IMR-90 (cell line): Measurements from ENCODE around the gene MYOF. TPM values are rescaled to one million over a fixed set of nuclear protein-coding genes. Genes with fewer than 3 reads are reported as not detected.

Source experiments
- ATAC-seq: fragments of 200-7000 bp; cut with Tn5 transposase; 2 replicates; pipeline ENCODE4 v1.9.1; 2020; ENCODE audit warnings: low read depth, mild to moderate bottlenecking, moderate library complexity
- BruUV-seq: library from RNA; stranded (reverse); fragments of 400-500 nt; replicated peaks from 2 replicates; lab custom pipeline; 2021; lab: Mats Ljungman, UMichigan
- CTCF ChIA-PET: fragments of 300-600 bp; formaldehyde crosslinking; extraction: SDS; loops from one replicate; lab custom pipeline; 2021; ENCODE audit warnings: antibody characterized with exemption; lab: Yijun Ruan, JAX
- POLR2A ChIA-PET: fragments of 300-600 bp; sonication (Branson Sonifier 250); formaldehyde crosslinking; loops from one replicate; lab custom pipeline; 2022; ENCODE audit warnings: antibody characterized with exemption; ENCODE audit not compliant: unreplicated experiment; lab: Charles Lee
- DNase-seq: peaks from one replicate; pipeline ENCODE4 v3.0.0; 2013
- H2AFZ ChIP-seq: replicated peaks from 2 replicates; pipeline ENCODE3; 2013; ENCODE audit warnings: low read length, mild to moderate bottlenecking; ENCODE audit not compliant: poor library complexity
- H2AK5ac ChIP-seq: 2 replicates; pipeline ENCODE4 v1.6.1; 2013; ENCODE audit warnings: low read depth, low read length, inconsistent platforms
- H2AK9ac ChIP-seq: replicated peaks from 2 replicates; pipeline ENCODE3; 2013; ENCODE audit warnings: mild to moderate bottlenecking, low read depth, low read length, moderate library complexity; ENCODE audit not compliant: poor library complexity
- H2BK120ac ChIP-seq: 2 replicates; pipeline ENCODE4 v1.6.1; 2013; ENCODE audit warnings: low read depth, low read length, inconsistent platforms
- H2BK15ac ChIP-seq: 3 replicates; pipeline ENCODE4 v1.6.1; 2013; ENCODE audit warnings: low read depth, low read length, inconsistent platforms
- H2BK20ac ChIP-seq: 2 replicates; pipeline ENCODE4 v1.6.1; 2013; ENCODE audit warnings: low read depth, mild to moderate bottlenecking, inconsistent platforms, low read length, moderate library complexity
- H2BK5ac ChIP-seq: 2 replicates; pipeline ENCODE4 v1.6.1; 2013; ENCODE audit warnings: mild to moderate bottlenecking, low read depth, low read length, inconsistent platforms; ENCODE audit not compliant: poor library complexity, severe bottlenecking
- H3K14ac ChIP-seq: replicated peaks from 2 replicates; pipeline ENCODE4 v1.6.1; 2013; ENCODE audit warnings: low read depth, low read length, inconsistent platforms
- H3K18ac ChIP-seq: 2 replicates; pipeline ENCODE4 v1.6.1; 2013; ENCODE audit warnings: low read depth, low read length, control low read depth
- H3K23ac ChIP-seq: 2 replicates; pipeline ENCODE4 v1.6.1; 2013; ENCODE audit warnings: low read depth, low read length, inconsistent platforms
- H3K27ac ChIP-seq: 2 replicates; pipeline ENCODE4 v1.5.1; 2013; ENCODE audit warnings: mild to moderate bottlenecking, control low read depth, low read length; ENCODE audit not compliant: insufficient read depth
- H3K27me3 ChIP-seq: 2 replicates; pipeline ENCODE4 v1.6.1; 2013; ENCODE audit warnings: low read length; ENCODE audit not compliant: control insufficient read depth, insufficient read depth
- H3K36me3 ChIP-seq: 2 replicates; pipeline ENCODE4 v1.6.1; 2013; ENCODE audit warnings: low read length, mixed read lengths; ENCODE audit not compliant: control insufficient read depth, insufficient read depth
- H3K4ac ChIP-seq: 2 replicates; pipeline ENCODE4 v1.6.1; 2013; ENCODE audit warnings: low read depth, low read length, inconsistent platforms
- H3K4me1 ChIP-seq: 2 replicates; pipeline ENCODE4 v1.6.1; 2013; ENCODE audit warnings: low read length, mixed read lengths; ENCODE audit not compliant: control insufficient read depth, insufficient read depth
- H3K4me2 ChIP-seq: 2 replicates; pipeline ENCODE4 v1.6.1; 2013; ENCODE audit warnings: low read depth, mild to moderate bottlenecking, control low read depth, low read length, moderate library complexity
- H3K4me3 ChIP-seq: 2 replicates; pipeline ENCODE4 v1.5.1; 2013; ENCODE audit warnings: low read depth, mild to moderate bottlenecking, control low read depth, low read length, moderate library complexity; ENCODE audit not compliant: insufficient read depth
- H3K56ac ChIP-seq: 2 replicates; pipeline ENCODE4 v1.6.1; 2013; ENCODE audit warnings: low read length, inconsistent platforms; ENCODE audit not compliant: insufficient read depth; ENCODE audit errors: extremely low read depth
- H3K79me1 ChIP-seq, 2 experiments: 2 replicates each; pipeline ENCODE4 v1.6.1; 2013; ENCODE audit warnings: low read length in 2 of 2, inconsistent platforms in 1 of 2, low read depth in 1 of 2
- H3K9ac ChIP-seq: 2 replicates; pipeline ENCODE4 v1.6.1; 2013; ENCODE audit warnings: low read depth, low read length, control low read depth
- H3K9me1 ChIP-seq: 2 replicates; pipeline ENCODE4 v1.6.1; 2013; ENCODE audit warnings: low read length, inconsistent platforms; ENCODE audit not compliant: insufficient read depth
- H3K9me3 ChIP-seq: 2 replicates; pipeline ENCODE4 v1.6.1; 2013; ENCODE audit warnings: low read length; ENCODE audit not compliant: control insufficient read depth, insufficient read depth
- H4K20me1 ChIP-seq: 2 replicates; pipeline ENCODE4 v1.6.1; 2013; ENCODE audit warnings: low read length, inconsistent platforms; ENCODE audit not compliant: insufficient read depth
- H4K5ac ChIP-seq: 2 replicates; pipeline ENCODE4 v1.6.1; 2013; ENCODE audit warnings: mild to moderate bottlenecking, low read depth, low read length, control low read depth
- H4K8ac ChIP-seq, 2 experiments: 2 replicates each; pipeline ENCODE4 v1.6.1; 2013; ENCODE audit warnings: low read depth in 2 of 2, low read length in 2 of 2, control low read depth in 1 of 2, inconsistent platforms in 1 of 2
- H4K91ac ChIP-seq: 2 replicates; pipeline ENCODE4 v1.6.1; 2013; ENCODE audit warnings: low read depth, low read length, inconsistent platforms; ENCODE audit not compliant: insufficient read depth
- CHD1 ChIP-seq: IDR thresholded peaks from 2 replicates; pipeline ENCODE4 v1.6.1; 2012; ENCODE audit warnings: low read depth, low read length, improper control_type of control experiment
- FOS ChIP-seq: fragments of 150-350 bp; IDR thresholded peaks from 2 replicates; pipeline ENCODE4 v1.6.1; 2016; ENCODE audit warnings: low read depth, low read length
- MAFK ChIP-seq: IDR thresholded peaks from 2 replicates; pipeline ENCODE4 v1.6.1; 2012; ENCODE audit warnings: low read depth, low read length, improper control_type of control experiment
- MXI1 ChIP-seq: IDR thresholded peaks from 2 replicates; pipeline ENCODE4 v1.6.1; 2012; ENCODE audit warnings: low read depth, mild to moderate bottlenecking, low read length, moderate library complexity, borderline replicate concordance
- NFE2L2 ChIP-seq: fragments of 150-350 bp; IDR thresholded peaks from 2 replicates; pipeline ENCODE4 v1.6.1; 2016; ENCODE audit warnings: low read depth, mild to moderate bottlenecking, low read length
- POLR2A ChIP-seq: IDR thresholded peaks from 2 replicates; pipeline ENCODE4 v1.6.1; 2012; ENCODE audit warnings: mild to moderate bottlenecking, low read depth, low read length
- RFX5 ChIP-seq: IDR thresholded peaks from 2 replicates; pipeline ENCODE4 v1.8.0; 2012; ENCODE audit warnings: low read depth, mild to moderate bottlenecking, low read length, moderate library complexity
- SMC3 ChIP-seq: fragments of 150-350 bp; IDR thresholded peaks from 2 replicates; pipeline ENCODE4 v1.6.1; 2016; ENCODE audit warnings: low read depth, mild to moderate bottlenecking, antibody characterized with exemption, low read length, moderate library complexity
- USF2 ChIP-seq: fragments of 150-350 bp; IDR thresholded peaks from 2 replicates; pipeline ENCODE4 v1.6.1; 2017; ENCODE audit warnings: mild to moderate bottlenecking, antibody characterized with exemption, low read length, low read depth
- WGBS, 2 experiments: methylation state at CpG; one replicate each; pipeline versions ENCODE4 v1.1.5 to v1.1.7; 2013; ENCODE audit warnings: missing lambda C conversion rate in 2 of 2; ENCODE audit not compliant: insufficient read length in 1 of 2; ENCODE audit errors: extremely low coverage in 2 of 2; 5-methylcytosine and 5-hydroxymethylcytosine counted together
- dilution Hi-C: fragments of 300-500 bp; cut with HindIII; formaldehyde crosslinking; loops from one replicate; pipeline ENCODE4 v1.14.3; 2018; ENCODE audit warnings: low sequenced_read_pairs; ENCODE audit not compliant: unreplicated experiment
- in situ Hi-C: fragments of 300-500 bp; cut with MboI; formaldehyde crosslinking; loops from 3 replicates; pipeline ENCODE4 v1.14.3; 2019; ENCODE audit warnings: low sequenced_read_pairs, inconsistent platforms, mixed read lengths
- intact Hi-C: fragments of 100-400 bp; cut with micrococcal nuclease; formaldehyde crosslinking; loops from 2 replicates; pipeline ENCODE4 v1.10.0; 2022
- polyA plus RNA-seq, 3 experiments: library from polyadenylated mRNA; depleted of rRNA; stranded (reverse); fragments of >200 nt; gene quantifications; 2 replicates each; pipeline ENCODE4 v1.2.3, GENCODE V29; 2012; ENCODE audit warnings: low replicate concordance in 1 of 3
- total RNA-seq: library from RNA; depleted of rRNA; stranded (reverse); fragments of >200 nt; gene quantifications from 2 replicates; pipeline ENCODE4 v1.2.3, GENCODE V29; 2012

MYOF gene
- total and polyA plus RNA-seq, 2 of the 4 experiments (the other 2 are of a cell fraction): 221 to 281 TPM

GRCh38 chr10:93300288-93300917 lies 181.7 kb downstream of the MYOF start:
- Histone ChIP-seq H3K4ac (peak overlapping the region; percentile 5), H2BK120ac (peak overlapping the region; percentile 53), H3K23ac (no peak overlapping the region), H3K14ac (no peak overlapping the region; the same call in 1 of the 2 replicates), H3K9me1 (no peaks in the 10 kb centered on the region), H2BK15ac (no peak overlapping the region), H2AK5ac (no peak overlapping the region), H3K79me1 (no peaks in the 10 kb centered on the region), H3K4me3 (no peak overlapping the region), H3K27me3 (no peaks in the 10 kb centered on the region), H3K4me2 (peak overlapping the region; percentile 35), H3K9ac (no peak overlapping the region), H2AK9ac (no peak overlapping the region), H3K4me1 (peaks cover 7% of the 10 kb centered on the region), H3K18ac (peak overlapping the region; percentile 65), H2AFZ (peak overlapping the region; percentile 63), H3K27ac (peak overlapping the region; percentile 66; the same call in 1 of the 2 replicates), H4K20me1 (no peaks in the 10 kb centered on the region), H2BK5ac (peak overlapping the region; percentile 76), H4K8ac (peak overlapping the region in 1 of 2 experiments; percentile 33; a peak in 1 of 4 replicates), H3K9me3 (no peaks in the 10 kb centered on the region), H2BK20ac (0 out of 2 replicates have a peak overlapping the region, but pooled peaks have one; percentile 47), H4K5ac (peak overlapping the region; percentile 62), H3K56ac (peak overlapping the region; percentile 11; the same call in 1 of the 2 replicates), H3K36me3 (peaks cover 7% of the 10 kb centered on the region), H4K91ac (no peak overlapping the region)
- ATAC-seq (peak; percentile 8; the same call in 1 of the 2 replicates), DNase-seq (no peak)
- no TSS peak for BruUV-seq
- TF ChIP-seq NFE2L2: no peak
- TF ChIP-seq MAFK: no peak
- no peak for TF ChIP-seq SMC3
- no peak for TF ChIP-seq USF2
- TF ChIP-seq CHD1: no peak
- TF ChIP-seq POLR2A: no peak
- no peak for TF ChIP-seq MXI1
- no peak for TF ChIP-seq RFX5
- TF ChIP-seq FOS: no peak
- no CpG with 5 or more reads among the region's 7 CpGs for WGBS, 2 experiments
- ChIA-PET CTCF (no interaction called here), POLR2A (no interaction called here)
- in situ Hi-C loops: loop anchor here (25.0 kb wide), 1 partner anchor 413 kb away; no protein-coding TSS in a partner anchor
- dilution Hi-C loops: no loop called here
- intact Hi-C loops: no loop called here
